WTC11 (cell line): Measurements from ENCODE around the gene KRTAP26-1. TPM values are rescaled to one million over a fixed set of nuclear protein-coding genes. Genes with fewer than 3 reads are reported as not detected.

Experiments
- ATAC-seq: fragments of 200-7000 bp; cut with Tn5 transposase; 2 replicates; pipeline ENCODE4 v1.10.0; 2021; ENCODE audit warnings: mild to moderate bottlenecking, moderate library complexity
- CTCF ChIA-PET: fragments of 300-600 bp; sonication (Branson Sonifier 250); formaldehyde crosslinking; loops from one replicate; lab custom pipeline; 2021; ENCODE audit warnings: antibody characterized with exemption; lab: Charles Lee
- POLR2A ChIA-PET: fragments of 350-600 bp; sonication (Branson Sonifier 250); formaldehyde crosslinking; loops from one replicate; lab custom pipeline; 2021; ENCODE audit warnings: antibody characterized with exemption; lab: Charles Lee
- DNase-seq: peaks from one replicate; pipeline ENCODE4 v3.0.0; 2021; ENCODE audit warnings: low spot score
- H3K27ac Mint-ChIP-seq: 2 replicates; pipeline ENCODE4 v1.8.0; 2021; ENCODE audit warnings: mixed read lengths
- H3K27me3 Mint-ChIP-seq: 2 replicates; pipeline ENCODE4 v1.8.0; 2021; ENCODE audit warnings: low read depth, mild to moderate bottlenecking, moderate library complexity, mixed read lengths
- H3K36me3 Mint-ChIP-seq: 2 replicates; pipeline ENCODE4 v1.8.0; 2021; ENCODE audit warnings: mixed read lengths
- H3K4me1 Mint-ChIP-seq: 2 replicates; pipeline ENCODE4 v1.8.0; 2022; ENCODE audit warnings: mixed read lengths
- H3K4me3 Mint-ChIP-seq: 2 replicates; pipeline ENCODE4 v1.8.0; 2021; ENCODE audit warnings: mild to moderate bottlenecking, moderate library complexity, mixed read lengths
- H3K9me3 Mint-ChIP-seq: 2 replicates; pipeline ENCODE4 v1.8.0; 2021; ENCODE audit warnings: mixed read lengths
- AR ChIP-seq: fragments of 250-450 bp; sonication (Bioruptor Pico); IDR thresholded peaks from 2 replicates; pipeline ENCODE4 v1.9.0; 2021; ENCODE audit warnings: mild to moderate bottlenecking
- ATF1 ChIP-seq: sonication (generic); formaldehyde crosslinking; IDR thresholded peaks from 2 replicates; pipeline ENCODE4 v1.8.1; 2023; ENCODE audit warnings: mild to moderate bottlenecking, moderate library complexity, missing genetic modification reagents
- CTCF ChIP-seq: fragments of 200-600 bp; IDR thresholded peaks from 2 replicates; pipeline ENCODE4 v1.8.0; 2022; ENCODE audit warnings: antibody characterized with exemption
- ESRRA ChIP-seq: sonication (generic); formaldehyde crosslinking; IDR thresholded peaks from 2 replicates; pipeline ENCODE4 v1.8.1; 2022; ENCODE audit warnings: mild to moderate bottlenecking, missing genetic modification reagents, borderline replicate concordance
- ETV6 ChIP-seq: sonication (generic); formaldehyde crosslinking; IDR thresholded peaks from 2 replicates; pipeline ENCODE4 v1.8.1; 2022; ENCODE audit warnings: mild to moderate bottlenecking, missing genetic modification reagents
- FOXK1 ChIP-seq: sonication (generic); formaldehyde crosslinking; IDR thresholded peaks from 2 replicates; pipeline ENCODE4 v1.8.0; 2022; ENCODE audit warnings: mild to moderate bottlenecking, moderate library complexity, missing genetic modification reagents
- GTF2I ChIP-seq: fragments of 250-450 bp; sonication (Bioruptor Pico); conservative IDR thresholded peaks from 2 replicates; pipeline ENCODE4 v1.4.0; 2021; ENCODE audit warnings: mild to moderate bottlenecking
- HMGA2 ChIP-seq: fragments of 250-450 bp; sonication (Bioruptor Pico); IDR thresholded peaks from 2 replicates; pipeline ENCODE4 v1.4.0; 2021; ENCODE audit warnings: mild to moderate bottlenecking, moderate library complexity
- JUN ChIP-seq: sonication (generic); formaldehyde crosslinking; IDR thresholded peaks from 2 replicates; pipeline ENCODE4 v1.8.0; 2023; ENCODE audit warnings: mild to moderate bottlenecking, missing genetic modification reagents
- MYBL2 ChIP-seq: sonication (generic); formaldehyde crosslinking; IDR thresholded peaks from 2 replicates; pipeline ENCODE4 v1.8.1; 2023; ENCODE audit warnings: mild to moderate bottlenecking, moderate library complexity, missing genetic modification reagents
- NFYB ChIP-seq: sonication (generic); formaldehyde crosslinking; conservative IDR thresholded peaks from 2 replicates; pipeline ENCODE4 v1.8.0; 2022; ENCODE audit warnings: low read depth, missing genetic modification reagents
- NR2C2 ChIP-seq: sonication (generic); formaldehyde crosslinking; IDR thresholded peaks from 2 replicates; pipeline ENCODE4 v1.8.0; 2022; ENCODE audit warnings: mild to moderate bottlenecking, missing genetic modification reagents
- OVOL2 ChIP-seq: fragments of 250-450 bp; sonication (Bioruptor Pico); IDR thresholded peaks from 2 replicates; pipeline ENCODE4 v1.9.0; 2021; ENCODE audit warnings: mild to moderate bottlenecking, borderline replicate concordance
- RELA ChIP-seq: sonication (generic); formaldehyde crosslinking; IDR thresholded peaks from 2 replicates; pipeline ENCODE4 v1.8.1; 2022; ENCODE audit warnings: missing genetic modification reagents, mild to moderate bottlenecking, borderline replicate concordance
- RORB ChIP-seq: fragments of 250-450 bp; sonication (Bioruptor Pico); IDR thresholded peaks from 2 replicates; pipeline ENCODE4 v1.9.0; 2021; ENCODE audit warnings: mild to moderate bottlenecking
- TP53 ChIP-seq: sonication (generic); formaldehyde crosslinking; IDR thresholded peaks from 2 replicates; pipeline ENCODE4 v1.8.1; 2023; ENCODE audit warnings: mild to moderate bottlenecking, missing genetic modification reagents
- USF2 ChIP-seq: sonication (generic); formaldehyde crosslinking; IDR thresholded peaks from 2 replicates; pipeline ENCODE4 v1.8.1; 2023; ENCODE audit warnings: mild to moderate bottlenecking, missing genetic modification reagents, moderate library complexity
- ZMAT4 ChIP-seq: fragments of 250-450 bp; sonication (Bioruptor Pico); IDR thresholded peaks from 2 replicates; pipeline ENCODE4 v1.9.0; 2021; ENCODE audit warnings: mild to moderate bottlenecking
- ZNF219 ChIP-seq: sonication (generic); formaldehyde crosslinking; IDR thresholded peaks from 2 replicates; pipeline ENCODE4 v1.8.0; 2023; ENCODE audit warnings: missing genetic modification reagents, mild to moderate bottlenecking, borderline replicate concordance
- ZNF416 ChIP-seq: fragments of 250-450 bp; sonication (Bioruptor Pico); IDR thresholded peaks from 2 replicates; pipeline ENCODE4 v1.9.0; 2021; ENCODE audit warnings: mild to moderate bottlenecking, inconsistent platforms
- total RNA-seq: library from RNA; stranded (reverse); gene quantifications from 3 replicates; pipeline ENCODE4 v1.2.3, GENCODE V29; 2021
- TF ChIP-seq, protein P1 (sequence below): sonication (generic); formaldehyde crosslinking; IDR thresholded peaks from 2 replicates; pipeline ENCODE4 v1.8.1; 2022; ENCODE audit warnings: mild to moderate bottlenecking, moderate library complexity, missing genetic modification reagents
- TF ChIP-seq, protein P2 (sequence below): sonication (generic); formaldehyde crosslinking; IDR thresholded peaks from 2 replicates; pipeline ENCODE4 v1.8.1; 2023; ENCODE audit warnings: mild to moderate bottlenecking, missing genetic modification reagents, moderate library complexity
- TF ChIP-seq, protein P3 (sequence below): sonication (generic); formaldehyde crosslinking; IDR thresholded peaks from 2 replicates; pipeline ENCODE4 v1.8.1; 2023; ENCODE audit warnings: mild to moderate bottlenecking, moderate library complexity, missing genetic modification reagents

Gene KRTAP26-1
- total RNA-seq, 1 experiment from 2014 or later, result not detected

DNA sequence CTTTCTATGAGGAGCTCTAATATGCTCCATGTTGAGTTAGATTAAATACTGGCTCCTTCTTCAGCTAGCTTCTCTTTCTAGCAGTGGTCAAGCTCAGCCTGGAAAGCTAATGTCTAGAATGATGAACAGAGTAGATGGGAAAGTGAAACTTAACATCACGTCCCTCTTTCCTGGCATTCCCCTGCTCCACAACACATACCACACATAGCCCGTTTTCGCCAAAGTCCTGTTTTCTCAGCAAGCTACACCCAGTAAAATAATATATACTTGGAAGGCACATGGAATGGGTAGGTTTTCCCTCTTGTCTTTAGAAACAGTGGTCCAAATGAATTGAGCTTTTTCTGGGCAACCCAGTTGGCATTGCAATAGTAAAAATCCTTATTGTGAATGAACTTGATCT lies 13.6 kb upstream of the KRTAP26-1 start (continued):
- TF ChIP-seq USF2 (CRISPR knock-in tag) (no peak), OVOL2 (CRISPR knock-in tag) (no peak)
- TF ChIP-seq, all 79 proteins: peak for 0

- POLR2A ChIA-PET, result no interaction called here
- H3K27me3 Mint-ChIP-seq, result no peaks in the 10 kb centered on the region
- no peak for TF ChIP-seq NFYB (CRISPR knock-in tag)
- TF ChIP-seq JUN, result no peak
- TF ChIP-seq MYBL2 (CRISPR knock-in tag), result no peak
- no peak for TF ChIP-seq CTCF
- TF ChIP-seq RORB (CRISPR knock-in tag), result no peak
- TF ChIP-seq ZNF219 (CRISPR knock-in tag), result no peak
- no peak for TF ChIP-seq FOXK1 (CRISPR knock-in tag)
- TF ChIP-seq, all 79 proteins: peak for 0
- ATAC-seq (no peak), DNase-seq (no peak)
- no peaks in the 10 kb centered on the region for H3K9me3 Mint-ChIP-seq
- no peak overlapping the region for H3K4me3 Mint-ChIP-seq
- CTCF ChIA-PET, result no interaction called here
- 0 out of 2 replicates have a peak, but pooled peaks cover 4% of the 10 kb centered on the region for H3K4me1 Mint-ChIP-seq
- no peaks in the 10 kb centered on the region for H3K36me3 Mint-ChIP-seq
- no peak overlapping the region for H3K27ac Mint-ChIP-seq
Measured at GRCh38 chr21:30332681-30333080, 12.6 kb upstream of the KRTAP26-1 start.

DNA sequence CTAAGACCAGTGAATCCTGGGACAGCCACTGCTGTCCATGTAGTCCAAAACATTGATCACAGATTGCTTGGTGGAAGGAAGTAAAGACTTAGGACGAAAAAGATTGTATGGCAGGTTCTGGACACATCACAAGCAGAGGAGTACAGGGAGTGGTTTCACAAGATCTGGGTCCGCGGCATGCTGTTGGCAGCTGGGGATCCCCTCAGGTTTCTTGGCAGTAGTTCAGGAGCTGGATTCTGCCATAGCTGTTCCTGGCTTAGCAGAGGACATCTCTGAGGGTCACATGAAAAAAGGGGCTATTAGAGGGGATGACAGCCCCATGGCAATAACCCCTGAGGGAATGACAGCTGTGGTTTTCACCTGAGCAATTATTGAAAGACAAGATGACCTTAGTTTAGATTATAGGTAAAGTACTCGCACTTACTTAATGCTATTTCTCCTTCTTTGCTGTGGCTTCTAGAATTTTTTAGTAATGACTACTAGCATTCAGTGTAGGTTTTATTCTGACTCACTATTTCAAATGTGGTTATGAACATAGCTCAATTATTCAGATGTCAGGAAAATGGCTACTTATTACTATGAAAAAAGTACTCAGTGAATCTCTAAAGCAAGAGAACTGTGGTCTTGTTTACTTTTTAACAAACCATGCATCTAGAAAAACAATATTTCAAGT lies 9.2 kb upstream of the KRTAP26-1 start:
- peaks cover 31% of the 10 kb centered on the region for H3K9me3 Mint-ChIP-seq
- POLR2A ChIA-PET, result no interaction called here
- 0 out of 2 replicates have a peak, but pooled peaks cover 4% of the 10 kb centered on the region for H3K4me1 Mint-ChIP-seq
- no peak overlapping the region for H3K4me3 Mint-ChIP-seq
- peaks cover 3% of the 10 kb centered on the region; the same call in 1 of the 2 replicates for H3K36me3 Mint-ChIP-seq
- no peaks in the 10 kb centered on the region for H3K27me3 Mint-ChIP-seq
- ATAC-seq (no peak), DNase-seq (no peak)
- TF ChIP-seq ZMAT4, result no peak
- TF ChIP-seq ETV6 (CRISPR knock-in tag), result no peak
- TF ChIP-seq, protein P1, sequence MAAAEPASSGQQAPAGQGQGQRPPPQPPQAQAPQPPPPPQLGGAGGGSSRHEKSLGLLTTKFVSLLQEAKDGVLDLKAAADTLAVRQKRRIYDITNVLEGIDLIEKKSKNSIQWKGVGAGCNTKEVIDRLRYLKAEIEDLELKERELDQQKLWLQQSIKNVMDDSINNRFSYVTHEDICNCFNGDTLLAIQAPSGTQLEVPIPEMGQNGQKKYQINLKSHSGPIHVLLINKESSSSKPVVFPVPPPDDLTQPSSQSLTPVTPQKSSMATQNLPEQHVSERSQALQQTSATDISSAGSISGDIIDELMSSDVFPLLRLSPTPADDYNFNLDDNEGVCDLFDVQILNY (CRISPR knock-in tag), result no peak
- no peak for TF ChIP-seq TP53 (CRISPR knock-in tag)
- TF ChIP-seq RELA (CRISPR knock-in tag), result no peak
- no peak for TF ChIP-seq OVOL2 (CRISPR knock-in tag)
- TF ChIP-seq, protein P2, sequence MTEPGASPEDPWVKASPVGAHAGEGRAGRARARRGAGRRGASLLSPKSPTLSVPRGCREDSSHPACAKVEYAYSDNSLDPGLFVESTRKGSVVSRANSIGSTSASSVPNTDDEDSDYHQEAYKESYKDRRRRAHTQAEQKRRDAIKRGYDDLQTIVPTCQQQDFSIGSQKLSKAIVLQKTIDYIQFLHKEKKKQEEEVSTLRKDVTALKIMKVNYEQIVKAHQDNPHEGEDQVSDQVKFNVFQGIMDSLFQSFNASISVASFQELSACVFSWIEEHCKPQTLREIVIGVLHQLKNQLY (CRISPR knock-in tag), result no peak
- TF ChIP-seq AR (CRISPR knock-in tag), result no peak
- no peak for TF ChIP-seq GTF2I
- TF ChIP-seq NR2C2 (CRISPR knock-in tag), result no peak
- TF ChIP-seq ZNF219 (CRISPR knock-in tag), result no peak
- TF ChIP-seq ATF1 (CRISPR knock-in tag), result no peak
- TF ChIP-seq HMGA2 (CRISPR knock-in tag), result no peak
- TF ChIP-seq ESRRA, result no peak
- TF ChIP-seq, protein P3, sequence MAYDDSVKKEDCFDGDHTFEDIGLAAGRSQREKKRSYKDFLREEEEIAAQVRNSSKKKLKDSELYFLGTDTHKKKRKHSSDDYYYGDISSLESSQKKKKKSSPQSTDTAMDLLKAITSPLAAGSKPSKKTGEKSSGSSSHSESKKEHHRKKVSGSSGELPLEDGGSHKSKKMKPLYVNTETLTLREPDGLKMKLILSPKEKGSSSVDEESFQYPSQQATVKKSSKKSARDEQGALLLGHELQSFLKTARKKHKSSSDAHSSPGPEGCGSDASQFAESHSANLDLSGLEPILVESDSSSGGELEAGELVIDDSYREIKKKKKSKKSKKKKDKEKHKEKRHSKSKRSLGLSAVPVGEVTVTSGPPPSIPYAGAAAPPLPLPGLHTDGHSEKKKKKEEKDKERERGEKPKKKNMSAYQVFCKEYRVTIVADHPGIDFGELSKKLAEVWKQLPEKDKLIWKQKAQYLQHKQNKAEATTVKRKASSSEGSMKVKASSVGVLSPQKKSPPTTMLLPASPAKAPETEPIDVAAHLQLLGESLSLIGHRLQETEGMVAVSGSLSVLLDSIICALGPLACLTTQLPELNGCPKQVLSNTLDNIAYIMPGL (CRISPR knock-in tag), result no peak
- TF ChIP-seq ZNF416 (CRISPR knock-in tag), result no peak
- CTCF ChIA-PET, result interaction anchor here (1.1 to 1.3 kb wide), 2 partner anchors 61 to 104 kb away, joined by 3 read pairs; no protein-coding TSS in a partner anchor
- no peak overlapping the region for H3K27ac Mint-ChIP-seq
